HG03196 (cell line): ENCODE results near the gene SPSB3.
"Not testable (repeated sequence)": the region's sequence is repeated elsewhere in the genome, so short reads cannot be mapped to it uniquely, and the experiment has no call there.

Experiments used
- ATAC-seq: cut with Tn5 transposase; IDR thresholded peaks from one replicate; pipeline ENCODE4 v1.9.1; 2021; ENCODE audit not compliant: unreplicated experiment

The SPSB3 gene

GRCh38 chr16:1817276-1817589 lies 34.9 kb upstream of the SPSB3 start:
- no peak for ATAC-seq

- ATAC-seq = no peak
These were observed 34.3 kb upstream of the SPSB3 start for GRCh38 chr16:1816396-1817275.

- ATAC-seq = no peak
These were observed 33.1 kb upstream of the SPSB3 start for GRCh38 chr16:1815461-1815860.

GRCh38 chr16:1812732-1813163 lies 30.4 kb upstream of the SPSB3 start:
- no peak for ATAC-seq

- no peak for ATAC-seq
These were observed 28.2 kb upstream of the SPSB3 start for GRCh38 chr16:1810536-1810935.

GRCh38 chr16:1810106-1810505 lies 27.7 kb upstream of the SPSB3 start:
- no peak for ATAC-seq

- no peak for ATAC-seq
These were observed 27.0 kb upstream of the SPSB3 start for GRCh38 chr16:1809281-1809801.

DNA sequence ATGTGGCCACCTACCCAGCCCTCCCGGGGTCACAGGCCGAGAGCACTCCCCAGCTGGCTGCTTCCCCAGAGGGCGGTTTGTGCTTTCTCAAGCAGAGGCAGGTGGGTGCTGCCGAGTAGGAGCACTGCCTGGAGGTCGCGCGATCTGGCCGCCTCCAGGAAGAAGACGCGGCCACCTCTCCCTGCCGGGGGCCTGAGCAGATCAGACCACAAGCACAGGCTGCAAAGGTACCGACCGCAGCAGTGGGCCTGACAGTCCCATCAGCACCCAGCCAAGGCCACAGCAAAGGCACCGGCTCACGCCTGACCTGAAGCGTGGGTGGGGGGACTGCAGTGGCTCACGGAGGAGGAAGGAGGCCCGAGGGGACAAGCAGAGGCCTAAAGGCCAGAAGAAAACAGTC lies 26.3 kb upstream of the SPSB3 start:
- ATAC-seq = no peak

GRCh38 chr16:1807626-1808025 lies 25.3 kb upstream of the SPSB3 start:
- ATAC-seq = no peak

- ATAC-seq = no peak
These were observed 18.3 kb upstream of the SPSB3 start for GRCh38 chr16:1800701-1801100.

- ATAC-seq = not testable (repeated sequence)
These were observed 16.9 kb upstream of the SPSB3 start for GRCh38 chr16:1799263-1799662.

DNA sequence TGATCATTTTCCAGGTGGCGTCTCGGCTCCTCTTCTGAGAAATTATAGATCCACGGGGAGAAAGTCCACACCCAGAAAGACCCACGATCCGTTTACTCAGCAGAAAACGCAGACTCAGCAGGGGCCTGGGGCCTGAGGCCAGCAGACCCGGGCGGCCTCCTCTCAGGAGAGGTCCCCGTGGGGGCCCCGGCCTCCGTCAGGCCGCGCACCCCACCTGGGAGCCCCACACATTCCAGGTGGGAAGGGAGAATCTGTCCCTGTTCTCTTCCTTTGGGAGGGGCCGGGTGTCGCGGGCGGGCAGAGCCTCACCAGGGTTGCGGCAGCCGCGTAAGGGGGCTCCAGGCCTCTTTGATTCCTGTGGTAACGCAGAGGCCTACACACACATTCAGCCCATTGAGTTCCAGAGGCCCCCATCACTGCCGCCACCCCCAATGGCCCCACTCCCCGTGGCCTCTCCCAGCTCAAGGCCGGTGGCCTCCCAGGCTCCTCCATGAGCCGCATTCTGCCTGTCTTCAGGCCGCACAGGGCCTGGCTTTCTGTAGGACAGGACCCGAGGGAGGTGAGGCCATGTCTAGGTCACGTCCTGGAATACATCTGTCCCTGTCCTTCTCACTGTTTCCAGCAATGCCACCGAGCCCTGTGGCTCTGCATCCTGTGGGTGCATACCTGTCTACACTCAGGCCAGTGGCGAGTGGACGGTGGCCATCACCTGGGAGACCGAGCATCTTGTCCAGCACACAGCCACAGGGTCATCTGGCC lies 12.7 kb upstream of the SPSB3 start:
- no peak for ATAC-seq

DNA sequence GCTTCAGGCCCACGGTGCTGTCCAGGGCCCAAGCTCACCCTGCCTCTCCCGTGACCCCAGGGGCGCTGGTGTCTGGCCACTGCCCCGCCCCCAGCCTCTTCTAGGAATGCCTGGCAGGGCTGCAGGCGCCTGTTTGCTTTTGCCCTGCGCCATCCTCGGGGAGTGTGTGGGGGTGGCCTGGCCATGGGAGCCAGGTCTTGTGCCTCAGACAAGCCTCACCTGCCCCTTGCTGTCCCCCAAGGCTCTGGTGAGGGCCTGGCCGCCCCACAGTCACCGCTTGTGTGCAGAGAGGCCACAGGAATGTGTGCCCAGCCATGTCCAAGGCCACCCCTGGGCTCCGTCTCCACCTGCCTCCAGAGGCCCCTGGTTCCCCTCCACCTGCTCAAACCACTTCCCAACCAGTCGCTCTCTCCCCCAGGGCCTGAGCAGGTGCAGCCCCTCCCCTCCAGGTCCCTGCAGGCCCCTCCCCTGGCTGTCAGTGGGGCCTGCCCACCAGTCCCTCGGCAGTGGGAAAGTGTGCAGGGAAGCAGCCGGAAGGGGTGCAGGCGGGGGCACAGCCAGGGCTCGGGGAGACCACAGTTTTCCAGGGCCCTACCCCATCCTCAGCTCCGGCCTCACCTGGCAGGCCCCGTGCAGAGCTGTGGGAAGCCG lies 12.0 kb upstream of the SPSB3 start:
- no peak for ATAC-seq

DNA sequence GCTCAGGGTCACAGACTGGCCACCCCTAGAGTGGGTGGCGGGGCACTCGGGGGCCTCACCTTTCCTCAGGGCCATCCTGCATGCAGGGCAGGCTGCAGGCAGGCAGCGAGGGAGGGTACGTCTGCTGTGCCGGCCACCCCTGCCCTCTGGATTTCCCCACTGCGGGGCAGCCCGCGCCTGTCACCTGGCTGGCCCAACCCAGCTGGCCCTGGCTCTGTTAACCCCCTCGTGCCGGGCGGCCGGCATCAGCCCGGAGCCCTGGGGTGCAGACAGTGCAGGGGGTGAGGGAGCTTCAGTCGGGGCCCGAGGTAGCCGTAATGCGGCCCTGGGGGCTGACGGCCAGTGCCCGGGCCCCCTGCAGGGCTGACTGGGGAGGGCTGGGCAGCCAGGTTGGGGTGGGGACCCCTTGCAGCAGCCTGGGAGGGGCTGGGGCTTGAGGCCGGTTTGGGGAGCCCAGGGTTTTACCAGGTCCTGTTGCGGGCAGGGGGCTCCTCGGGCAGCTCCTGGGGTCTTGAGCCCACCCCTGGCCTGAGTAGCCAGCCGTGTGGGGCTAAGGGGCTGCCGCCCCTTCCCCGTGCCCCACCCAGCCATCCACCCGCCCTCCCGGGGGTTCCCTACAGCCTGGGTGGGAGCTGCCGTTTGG lies 11.3 kb upstream of the SPSB3 start, which contains the start of gene IGFALS:
IGFALS (minus strand) TSS at position 128 of the 643 bp plus-strand sequence; CDS start at position 75, 53 bp downstream.
- ATAC-seq = no peak

DNA sequence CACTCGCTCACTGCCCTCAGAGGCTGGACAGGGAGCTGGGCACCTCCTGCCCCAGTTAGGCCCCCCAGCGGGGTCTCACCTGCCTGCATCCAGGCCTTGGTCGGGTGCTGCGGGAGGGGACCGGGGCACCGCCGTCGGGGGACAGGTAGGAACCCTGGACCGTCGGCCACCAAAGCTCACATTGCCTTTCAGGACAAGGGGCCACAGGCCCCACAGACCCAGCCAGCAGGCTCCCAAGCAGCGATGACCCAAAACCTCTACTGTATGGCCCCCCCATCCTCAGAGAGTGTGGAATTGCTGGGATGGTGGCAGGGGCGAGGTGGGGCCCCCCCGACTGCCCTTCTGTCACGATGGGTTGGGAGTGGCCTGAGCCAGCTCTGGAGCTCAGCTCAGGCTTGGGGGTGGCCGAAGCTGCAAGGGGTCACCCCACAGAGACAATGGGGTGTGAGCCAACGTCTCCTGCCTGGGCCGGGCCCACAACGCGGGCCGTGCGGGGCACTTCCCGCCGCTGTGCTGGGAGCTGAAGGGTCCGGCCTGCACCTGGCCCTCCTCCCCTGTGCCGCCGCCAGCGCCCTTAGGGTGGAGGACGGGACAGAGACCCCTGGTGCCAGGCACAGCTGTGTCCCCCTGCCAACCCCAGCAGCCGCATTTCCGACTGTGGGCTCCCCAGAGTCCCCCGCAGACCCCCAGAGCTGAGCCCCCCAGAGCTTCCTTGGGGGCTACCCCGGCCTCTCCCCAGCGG lies 10.6 kb upstream of the SPSB3 start:
- ATAC-seq = no peak

GRCh38 chr16:1791943-1792812 lies 9.8 kb upstream of the SPSB3 start:
- no peak for ATAC-seq

- ATAC-seq = no peak
These were observed 9.0 kb upstream of the SPSB3 start for GRCh38 chr16:1791256-1791942.

- ATAC-seq = no peak
These were observed 8.4 kb upstream of the SPSB3 start for GRCh38 chr16:1790611-1791255.
